ENCODE measurements around the gene ATP7A. TPM values are rescaled to one million over a fixed set of nuclear protein-coding genes. Genes with fewer than 3 reads are reported as not detected.
"Not testable (repeated sequence)": the region's sequence is repeated elsewhere in the genome, so short reads cannot be mapped to it uniquely, and the experiment has no call there.

The ATP7A gene
- polyA plus RNA-seq, 3 donors = 15.0 to 17.0 (median 16.6) TPM

- DNase-seq (ENCODE audit: extremely low read depth in 1 of 11, low read depth in 9 of 11, low spot score in 4 of 11) = no peak
Observed at GRCh38 chrX:77936299-77936698, 25.8 kb downstream of the ATP7A start.

GRCh38 chrX:77937291-77937690 is 26.8 kb downstream of the ATP7A start:
- no peak for DNase-seq (ENCODE audit: extremely low read depth in 1 of 11, low read depth in 9 of 11, low spot score in 4 of 11)

GRCh38 chrX:77938083-77938680 is 27.7 kb downstream of the ATP7A start:
- no peak for DNase-seq (ENCODE audit: extremely low read depth in 1 of 11, low read depth in 9 of 11, low spot score in 4 of 11)

GRCh38 chrX:77945031-77945430 is 34.5 kb downstream of the ATP7A start:
- not testable (repeated sequence) for DNase-seq (ENCODE audit: extremely low read depth in 1 of 11, low read depth in 9 of 11, low spot score in 4 of 11)

- DNase-seq (ENCODE audit: extremely low read depth in 1 of 11, low read depth in 9 of 11, low spot score in 4 of 11) = no peak
Observed at GRCh38 chrX:77945910-77946545, 35.5 kb downstream of the ATP7A start.

- no peak for DNase-seq (ENCODE audit: extremely low read depth in 1 of 11, low read depth in 9 of 11, low spot score in 4 of 11)
Observed at GRCh38 chrX:77946571-77946970, 36.1 kb downstream of the ATP7A start.

GRCh38 chrX:77949840-77950239 is 39.3 kb downstream of the ATP7A start:
- DNase-seq (ENCODE audit: extremely low read depth in 1 of 11, low read depth in 9 of 11, low spot score in 4 of 11) = no peak

- no peak for DNase-seq (ENCODE audit: extremely low read depth in 1 of 11, low read depth in 9 of 11, low spot score in 4 of 11)
Observed at GRCh38 chrX:77952173-77952572, 41.7 kb downstream of the ATP7A start.

- no peak for DNase-seq (ENCODE audit: extremely low read depth in 1 of 11, low read depth in 9 of 11, low spot score in 4 of 11)
Observed at GRCh38 chrX:77953302-77953701, 42.8 kb downstream of the ATP7A start.

- DNase-seq (ENCODE audit: extremely low read depth in 1 of 11, low read depth in 9 of 11, low spot score in 4 of 11) = no peak
Observed at GRCh38 chrX:77953708-77954107, 43.2 kb downstream of the ATP7A start.

GRCh38 chrX:77960567-77960966 is 50.1 kb downstream of the ATP7A start:
- DNase-seq (ENCODE audit: extremely low read depth in 1 of 11, low read depth in 9 of 11, low spot score in 4 of 11) = no peak

- no peak for DNase-seq (ENCODE audit: extremely low read depth in 1 of 11, low read depth in 9 of 11, low spot score in 4 of 11)
Observed at GRCh38 chrX:77961063-77961462, 50.6 kb downstream of the ATP7A start.

- no peak for DNase-seq (ENCODE audit: extremely low read depth in 1 of 11, low read depth in 9 of 11, low spot score in 4 of 11)
Observed at GRCh38 chrX:77962068-77962902, 51.8 kb downstream of the ATP7A start.

- DNase-seq (ENCODE audit: extremely low read depth in 1 of 11, low read depth in 9 of 11, low spot score in 4 of 11) = no peak
Observed at GRCh38 chrX:77966361-77966760, 55.9 kb downstream of the ATP7A start.

GRCh38 chrX:77967631-77968030 is 57.1 kb downstream of the ATP7A start:
- peak in 5 of 11 donors; percentile 3 to 35 (median 17) for DNase-seq (ENCODE audit: extremely low read depth in 1 of 11, low read depth in 9 of 11, low spot score in 4 of 11)

GRCh38 chrX:77969538-77969937 is 59.0 kb downstream of the ATP7A start, which contains the start of gene PGAM4:
Gene PGAM4 (minus strand): TSS chrX:77969638. CDS start chrX:77969638, 0 bp downstream.
- no peak for DNase-seq (ENCODE audit: extremely low read depth in 1 of 11, low read depth in 9 of 11, low spot score in 4 of 11)

GRCh38 chrX:77975755-77976154 is 65.3 kb downstream of the ATP7A start:
- no peak for DNase-seq (ENCODE audit: extremely low read depth in 1 of 11, low read depth in 9 of 11, low spot score in 4 of 11)

GRCh38 chrX:77977095-77977494 is 66.6 kb downstream of the ATP7A start:
- no peak for DNase-seq (ENCODE audit: extremely low read depth in 1 of 11, low read depth in 9 of 11, low spot score in 4 of 11)

GRCh38 chrX:77977518-77977917 is 67.0 kb downstream of the ATP7A start:
- peak in 1 of 11 donors; percentile 6 for DNase-seq (ENCODE audit: extremely low read depth in 1 of 11, low read depth in 9 of 11, low spot score in 4 of 11)

- DNase-seq (ENCODE audit: extremely low read depth in 1 of 11, low read depth in 9 of 11, low spot score in 4 of 11) = no peak
Observed at GRCh38 chrX:77979870-77980269, 69.4 kb downstream of the ATP7A start.

Measured in renal cortex interstitium (tissue), 11 donors.